HG03432 (cell line): ENCODE measurements around the gene CSE1L.
A peak's percentile ranks its signal among the peaks of the same experiment; 100 is the strongest.
"Not testable (repeated sequence)": the region's sequence is repeated elsewhere in the genome, so short reads cannot be mapped to it uniquely, and the experiment has no call there.

Experiments
- ATAC-seq: cut with Tn5 transposase; IDR thresholded peaks from one replicate; pipeline ENCODE4 v1.9.1; 2021; ENCODE audit warnings: mild to moderate bottlenecking, moderate library complexity; ENCODE audit not compliant: unreplicated experiment

CSE1L gene

DNA sequence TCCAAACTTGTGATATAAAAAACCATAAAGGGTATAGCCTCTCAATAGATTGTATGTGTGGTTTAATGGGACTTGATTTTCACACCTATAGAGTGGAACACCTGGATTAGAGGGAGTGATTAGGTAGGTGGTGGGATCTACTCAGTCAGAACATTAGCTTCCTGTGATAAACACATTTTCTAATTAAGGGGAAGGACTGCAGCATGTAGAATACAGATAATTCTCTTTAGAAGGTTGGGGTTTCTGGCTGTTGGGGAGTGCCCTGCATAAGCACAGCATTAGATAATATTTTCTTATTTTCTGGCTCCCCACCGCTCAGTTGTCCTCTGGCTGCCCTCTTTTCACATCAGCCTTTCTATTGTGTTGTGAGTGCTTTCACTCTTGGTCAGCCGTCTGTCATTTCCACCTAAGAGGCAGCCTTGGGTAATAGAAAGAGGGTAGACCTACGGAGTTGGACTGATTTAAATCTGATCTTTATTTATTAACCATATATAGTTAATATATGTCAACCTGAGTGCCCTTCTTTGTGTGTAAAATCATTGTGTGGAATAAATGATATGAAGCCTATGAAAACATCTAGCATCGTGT, 8.0 kb downstream of the CSE1L start:
- peak; percentile 62 for ATAC-seq

DNA sequence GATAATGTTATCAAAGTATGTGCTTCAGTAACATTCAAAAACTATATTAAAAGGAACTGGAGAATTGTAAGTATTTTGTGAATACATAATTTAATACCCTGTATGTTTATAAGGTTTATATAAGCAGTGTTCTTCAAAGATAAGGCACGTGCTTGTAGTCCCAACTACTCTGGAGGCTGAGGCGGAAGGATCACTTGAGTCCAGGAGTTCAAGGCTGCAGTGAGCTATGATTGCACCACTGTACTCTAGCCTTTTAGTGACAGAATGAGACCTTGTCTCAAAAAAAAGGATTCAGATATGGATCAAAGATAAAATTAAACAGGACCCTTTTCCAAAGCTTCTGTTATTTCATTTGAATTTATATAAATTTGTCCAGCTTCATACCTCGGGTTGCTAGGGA, 17.2 kb downstream of the CSE1L start:
- ATAC-seq = no peak

DNA sequence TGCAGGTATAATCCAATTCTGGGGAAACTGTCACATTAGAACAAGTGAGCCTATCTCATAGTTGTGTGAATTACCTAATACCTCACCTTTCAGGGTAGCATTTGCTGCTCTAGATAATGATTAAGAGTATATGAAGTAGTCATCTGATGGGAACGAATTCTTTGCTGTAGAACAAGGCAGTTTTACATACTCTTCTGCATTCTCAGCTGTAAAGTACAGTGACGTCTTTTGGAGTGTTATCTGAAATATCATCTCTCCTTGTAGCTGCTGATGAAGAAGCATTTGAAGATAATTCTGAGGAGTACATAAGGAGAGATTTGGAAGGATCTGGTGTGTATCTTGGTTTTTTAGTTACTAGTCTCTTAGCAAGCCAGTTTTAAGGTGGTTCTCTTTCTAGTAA, 28.4 kb downstream of the CSE1L start:
- ATAC-seq = no peak

DNA sequence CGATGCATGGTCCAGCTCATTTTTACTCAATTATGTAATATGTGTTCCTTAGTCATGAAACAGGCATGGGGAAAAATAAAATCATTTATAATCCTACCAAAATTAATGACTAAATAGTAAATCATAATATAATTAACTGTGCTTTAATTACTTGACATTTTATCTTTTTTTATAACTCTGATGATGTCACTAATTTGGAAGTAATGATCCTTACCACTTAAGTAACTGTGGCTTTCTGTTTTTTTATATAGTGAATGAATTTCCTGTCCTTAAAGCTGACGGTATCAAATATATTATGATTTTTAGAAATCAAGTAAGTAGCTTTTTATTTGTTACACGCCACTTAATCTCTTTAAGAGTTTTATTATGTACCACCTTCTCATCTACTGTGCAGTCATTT, 32.2 kb downstream of the CSE1L start:
- no peak for ATAC-seq

DNA sequence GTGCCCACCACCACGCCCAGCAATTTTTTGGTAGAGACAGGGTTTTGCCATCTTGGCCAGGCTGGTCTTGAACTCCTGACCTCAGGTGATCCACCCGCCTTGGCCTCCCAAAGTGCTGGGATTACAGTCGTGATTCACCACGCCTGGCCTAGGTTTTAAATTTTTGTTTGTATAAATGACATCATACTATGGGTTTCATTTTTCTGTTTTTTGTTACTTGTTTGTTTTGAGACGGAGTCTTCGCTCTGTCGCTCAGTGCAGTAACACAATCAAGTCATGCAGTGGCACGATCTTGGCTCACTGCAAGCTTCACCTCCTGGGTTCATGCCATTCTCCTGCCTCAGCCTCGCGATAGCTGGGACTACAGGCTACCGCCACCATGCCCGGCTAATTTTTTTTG, 36.2 kb downstream of the CSE1L start:
- ATAC-seq = not testable (repeated sequence)

DNA sequence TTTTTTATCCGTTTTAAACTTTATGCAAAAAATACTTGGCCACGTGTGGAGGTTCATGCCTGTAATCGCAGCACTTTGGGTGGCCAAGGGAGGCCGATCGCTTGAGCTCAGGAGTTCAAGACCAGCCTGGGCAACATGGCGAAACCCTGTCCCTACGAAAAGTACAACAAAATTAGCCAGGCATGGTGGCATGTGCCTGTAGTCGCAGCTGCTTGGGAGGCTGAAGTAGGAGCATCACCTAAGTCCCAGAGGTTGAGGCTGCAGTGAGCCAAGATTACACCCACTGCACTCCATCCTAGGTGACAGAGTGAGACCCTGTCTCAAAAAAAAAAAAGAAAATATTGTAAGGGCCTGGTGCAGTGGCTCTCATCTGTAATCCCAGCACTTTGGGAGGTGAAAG, 45.0 kb downstream of the CSE1L start:
- no peak for ATAC-seq

DNA sequence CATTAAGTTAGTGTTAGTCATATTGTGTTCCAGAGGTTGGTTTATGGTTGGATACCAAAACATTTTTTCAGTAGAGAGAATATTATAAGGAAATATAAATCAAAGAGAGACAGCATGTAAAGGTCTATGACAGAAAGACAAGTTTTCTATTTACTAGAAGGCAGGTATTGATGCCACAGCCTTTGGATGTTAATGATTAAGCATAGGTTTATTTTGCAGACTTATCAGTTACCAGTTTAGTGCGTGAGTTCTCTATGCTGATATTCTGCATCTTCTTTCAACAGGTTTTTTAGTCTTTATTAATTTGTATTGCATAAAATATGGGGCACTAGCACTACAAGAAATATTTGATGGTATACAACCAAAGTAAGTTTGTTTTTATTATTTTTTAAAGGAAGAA, 45.6 kb downstream of the CSE1L start:
- ATAC-seq = no peak

DNA sequence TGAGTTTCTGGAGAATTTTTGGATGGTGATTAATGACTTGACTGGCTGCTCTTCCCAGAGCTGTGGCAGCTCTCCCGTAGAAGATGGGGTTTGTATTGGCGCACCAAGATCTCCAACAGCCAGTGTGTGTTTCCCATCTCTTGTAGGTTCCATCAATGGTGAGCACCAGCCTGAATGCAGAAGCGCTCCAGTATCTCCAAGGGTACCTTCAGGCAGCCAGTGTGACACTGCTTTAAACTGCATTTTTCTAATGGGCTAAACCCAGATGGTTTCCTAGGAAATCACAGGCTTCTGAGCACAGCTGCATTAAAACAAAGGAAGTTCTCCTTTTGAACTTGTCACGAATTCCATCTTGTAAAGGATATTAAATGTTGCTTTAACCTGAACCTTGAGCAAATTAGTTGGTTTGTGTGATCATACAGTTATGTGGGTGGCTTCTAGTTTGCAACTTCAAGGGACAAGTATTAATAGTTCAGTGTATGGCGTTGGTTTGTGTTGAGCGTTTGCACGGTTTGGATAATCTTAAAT, 50.2 kb downstream of the CSE1L start:
- no peak for ATAC-seq

DNA sequence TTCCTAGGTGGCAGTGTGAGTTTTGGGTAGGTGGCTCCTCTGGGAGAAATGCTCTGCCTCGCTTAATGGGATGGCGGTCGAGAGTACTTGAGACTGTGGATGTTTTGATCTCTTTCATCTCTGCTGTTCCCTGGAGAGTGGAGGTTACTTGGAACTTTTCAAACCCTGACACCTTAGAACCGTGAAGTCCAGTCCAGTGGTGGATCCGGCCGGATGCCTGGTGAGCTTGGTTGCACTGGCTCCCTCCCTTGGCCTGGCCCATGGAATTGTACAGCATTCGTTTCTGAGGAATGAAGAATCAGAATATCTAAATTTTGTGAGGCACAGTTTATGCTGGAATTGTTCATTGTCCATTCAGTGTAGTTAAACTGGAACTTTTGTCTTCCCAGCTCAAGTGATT, 51.0 kb downstream of the CSE1L start:
- ATAC-seq = no peak

DNA sequence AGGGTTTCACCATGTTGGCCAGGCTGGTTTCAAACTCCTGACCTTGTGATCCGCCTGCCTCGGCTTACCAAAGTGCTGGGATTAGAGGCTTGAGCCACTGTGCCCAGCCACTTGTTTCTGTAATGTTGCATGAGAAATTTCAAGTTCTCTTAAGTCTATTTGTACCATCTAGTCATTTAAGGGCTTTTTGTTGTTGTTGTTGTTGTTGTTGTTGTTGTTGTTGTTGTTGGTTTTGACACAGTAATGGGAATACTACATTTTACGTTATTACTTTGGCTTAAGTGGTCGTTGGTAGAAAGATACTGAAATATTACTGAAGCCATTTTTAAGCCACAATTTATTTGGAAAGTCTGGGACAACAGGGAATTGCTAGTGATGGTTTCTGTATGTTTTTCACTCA, 52.0 kb downstream of the CSE1L start:
- no peak for ATAC-seq

DNA sequence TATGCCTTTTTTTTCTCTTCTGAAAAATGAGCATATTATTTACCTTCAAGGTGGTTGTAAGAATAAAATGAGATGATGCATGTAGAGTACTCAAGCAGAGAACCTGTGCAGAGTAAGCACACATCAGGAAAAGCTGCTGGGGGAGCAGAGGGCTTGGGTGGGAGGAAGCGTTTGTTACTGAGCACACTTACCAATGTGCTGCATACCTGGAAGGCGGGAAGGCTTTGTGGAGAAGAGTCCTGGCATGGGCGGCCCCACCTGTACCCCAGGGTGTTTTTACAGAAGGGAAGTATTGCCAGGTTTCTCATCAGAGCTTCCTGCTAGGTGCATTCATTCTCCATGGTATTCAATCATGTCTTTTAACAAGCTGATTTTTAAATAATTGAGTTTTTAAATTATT, 52.9 kb downstream of the CSE1L start:
- no peak for ATAC-seq

DNA sequence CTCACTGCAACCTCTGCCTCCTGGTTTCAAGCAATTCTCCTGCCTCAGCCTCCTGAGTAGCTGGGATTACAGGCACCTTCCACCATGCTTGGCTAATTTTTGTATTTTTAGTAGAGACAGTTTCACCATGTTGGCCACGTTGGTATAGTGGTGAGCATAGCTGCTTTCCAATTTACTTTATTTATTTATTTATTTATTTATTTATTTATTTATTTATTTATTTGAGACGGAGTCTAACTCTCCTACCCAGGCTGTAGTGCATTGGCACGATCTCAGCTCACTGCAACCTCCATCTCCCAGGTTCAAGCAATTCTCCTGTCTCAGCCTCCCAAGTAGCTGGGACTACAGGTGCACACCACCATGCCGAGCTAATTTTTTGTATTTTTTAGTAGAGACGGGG, 54.2 kb downstream of the CSE1L start:
- ATAC-seq = not testable (repeated sequence)

DNA sequence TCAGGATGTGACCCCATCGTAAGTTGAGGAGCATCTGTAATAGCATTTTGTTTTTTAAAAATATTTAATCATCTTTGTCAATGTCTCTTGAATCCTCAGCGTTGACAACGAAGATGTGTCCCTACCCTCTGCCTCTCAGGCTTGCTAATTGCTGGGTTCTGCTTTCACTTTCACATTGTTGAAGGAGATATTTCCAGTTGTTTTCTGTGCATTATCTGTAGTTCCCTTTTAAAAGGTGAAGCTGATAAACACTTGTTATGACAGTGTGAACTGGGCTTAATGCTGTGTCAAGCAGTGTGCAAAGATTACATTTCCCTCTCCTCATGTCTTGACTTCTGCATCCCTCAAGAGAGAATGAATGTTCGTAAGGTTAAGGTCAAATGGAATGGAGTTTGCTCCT, 54.9 kb downstream of the CSE1L start:
- ATAC-seq = no peak

DNA sequence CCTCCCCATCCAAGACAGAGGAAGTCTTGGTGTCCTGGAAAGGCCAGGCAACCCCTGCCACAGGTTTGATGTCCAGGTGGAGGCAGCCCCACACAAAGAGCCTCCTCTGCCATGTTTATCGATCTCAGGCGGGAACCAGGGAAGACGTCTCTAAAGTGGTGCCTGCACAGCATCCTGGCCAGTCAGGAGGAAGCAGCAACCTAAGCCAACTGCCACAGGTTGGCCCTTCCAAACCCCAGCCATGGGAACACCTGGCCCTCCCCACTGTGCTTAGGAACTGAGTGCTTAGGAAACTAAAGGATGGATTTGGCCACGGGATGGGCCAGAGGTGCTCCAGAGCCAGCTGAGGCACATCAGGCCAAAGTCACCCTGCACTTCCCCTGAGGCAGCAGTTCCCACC, 56.9 kb downstream of the CSE1L start:
- ATAC-seq = no peak

DNA sequence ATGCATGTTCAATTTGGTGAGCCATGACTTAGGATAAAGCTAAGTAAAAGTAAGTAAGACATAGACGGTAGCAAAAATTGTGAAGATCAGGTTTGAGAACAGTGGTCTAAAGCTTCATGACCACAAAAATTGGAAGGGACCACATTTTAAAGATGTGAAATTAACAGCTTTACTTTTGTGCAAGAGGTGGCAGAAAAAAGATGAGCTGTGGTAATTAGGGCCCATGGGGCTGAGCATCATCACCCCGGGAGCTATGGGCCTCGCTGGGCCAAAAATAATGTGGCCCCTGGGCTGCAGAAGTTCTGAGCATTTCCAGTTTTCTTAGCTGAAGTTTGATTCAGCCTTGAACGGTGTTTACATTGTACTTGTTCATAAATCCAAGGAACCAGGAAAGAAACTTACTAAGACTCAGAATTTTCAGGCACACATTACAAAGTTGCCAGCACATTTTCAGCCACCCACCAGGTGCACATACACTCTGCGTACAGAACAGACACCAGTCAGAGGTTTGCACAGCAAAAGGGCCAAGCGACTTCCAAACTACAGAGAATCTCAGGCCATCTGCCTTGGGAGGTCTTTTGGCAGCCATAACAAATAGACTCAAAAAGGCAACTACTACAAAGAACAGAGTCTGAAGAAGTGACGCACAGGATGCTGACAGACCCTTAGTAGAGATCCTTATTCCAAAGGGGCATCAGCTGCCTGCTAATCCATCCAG, 57.7 kb downstream of the CSE1L start:
- ATAC-seq = no peak

DNA sequence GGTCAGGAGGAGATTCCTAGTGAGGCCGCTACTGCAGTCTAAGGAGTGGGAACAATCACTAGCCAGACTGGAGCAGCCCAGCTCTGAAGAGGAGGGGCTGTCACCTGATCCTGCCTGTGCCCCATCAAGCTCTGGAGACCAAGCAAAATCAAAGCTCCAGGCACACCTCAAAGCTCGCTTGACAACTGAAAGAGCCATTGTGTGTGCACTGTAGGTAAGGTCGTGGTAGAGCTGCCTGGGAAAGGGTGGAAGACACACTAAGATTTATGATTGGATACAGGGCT, 58.2 kb downstream of the CSE1L start:
- no peak for ATAC-seq

DNA sequence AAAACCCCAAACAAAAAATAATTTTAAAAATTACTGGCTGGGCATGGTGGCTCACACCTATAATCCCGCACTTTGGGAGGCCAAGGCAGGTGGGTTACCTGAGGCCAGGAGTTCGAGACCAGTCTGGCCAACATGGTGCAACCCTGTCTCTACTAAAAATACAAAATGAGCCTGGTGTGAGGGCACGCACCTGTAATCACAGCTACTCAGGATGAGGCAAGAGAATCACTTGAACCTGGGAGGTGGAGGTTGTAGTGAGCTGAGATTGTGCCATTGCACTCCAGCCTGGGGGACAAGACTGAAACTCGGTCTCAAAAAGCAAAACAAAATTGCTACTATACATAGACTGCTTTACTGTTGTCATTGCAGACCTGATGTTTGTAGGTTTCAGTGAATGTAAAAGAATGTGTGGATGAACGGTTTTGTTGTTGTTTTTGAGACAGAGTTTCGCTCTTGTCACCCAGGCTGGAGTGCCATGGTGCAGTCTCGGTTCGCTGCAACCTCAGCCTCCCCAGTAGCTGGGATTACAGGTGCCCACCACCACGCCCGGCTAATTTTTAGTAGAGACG, 59.0 kb downstream of the CSE1L start:
- ATAC-seq = not testable (repeated sequence)

DNA sequence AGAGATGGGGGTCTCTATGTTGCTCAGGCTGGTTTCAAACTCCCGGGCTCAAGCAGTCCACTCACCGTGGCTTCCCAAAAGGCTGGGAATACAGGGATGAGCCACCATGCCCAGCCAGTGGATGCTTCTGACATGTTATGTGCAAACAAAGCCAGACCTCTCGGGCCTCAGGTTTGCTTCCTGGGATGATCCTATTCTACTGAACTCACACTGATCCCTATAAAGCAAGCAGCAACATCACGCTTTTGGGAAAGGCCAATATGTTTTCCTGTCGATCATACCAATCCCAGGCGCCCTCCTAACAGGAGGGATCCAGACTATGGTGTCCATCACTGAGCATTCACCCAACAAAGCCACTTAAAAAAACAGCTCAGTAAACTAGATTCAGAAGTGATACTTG, 60.2 kb downstream of the CSE1L start:
- ATAC-seq = no peak

DNA sequence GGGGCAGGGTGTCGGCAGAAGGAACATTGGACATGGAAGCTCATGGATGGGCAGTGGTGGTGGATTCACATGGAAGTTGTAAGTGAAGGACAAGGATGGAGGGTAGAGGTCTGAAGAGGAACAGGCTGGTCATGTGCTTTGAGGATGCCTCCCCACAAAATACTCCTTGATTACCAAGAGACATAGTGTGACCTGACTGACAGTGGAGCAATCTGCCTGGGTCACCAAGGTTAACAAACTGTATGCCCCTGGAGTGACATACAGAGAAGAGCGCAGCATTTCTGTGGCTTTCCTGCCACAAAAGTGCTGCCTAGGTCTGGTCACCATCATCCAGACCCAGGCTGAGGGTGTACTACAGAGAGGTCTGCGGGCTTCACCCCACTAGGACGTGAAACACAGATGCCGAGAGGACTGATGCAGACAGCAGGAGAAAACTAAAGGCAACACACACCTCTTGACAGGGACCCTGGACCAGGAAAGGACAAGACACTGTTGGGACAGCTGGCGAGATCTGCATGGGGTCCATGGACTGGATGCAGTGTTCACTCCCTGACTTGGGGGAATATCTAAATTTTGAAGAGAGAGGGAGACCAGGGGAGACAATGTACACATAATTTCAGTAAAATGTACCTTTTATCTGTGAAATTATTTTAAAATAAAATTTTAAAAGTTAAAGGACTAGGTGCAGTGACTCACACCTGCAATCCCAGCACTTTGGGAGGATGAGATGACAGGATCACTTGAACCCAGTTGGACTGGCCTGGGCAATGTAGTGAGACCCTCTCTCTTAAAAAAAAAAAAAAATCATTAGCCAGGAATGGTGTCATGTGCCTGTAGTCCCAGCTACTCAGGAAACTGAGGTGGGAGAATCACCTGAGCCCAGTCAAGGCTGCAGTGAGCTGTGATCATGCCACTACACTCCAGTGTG, 64.9 kb downstream of the CSE1L start:
- no peak for ATAC-seq

DNA sequence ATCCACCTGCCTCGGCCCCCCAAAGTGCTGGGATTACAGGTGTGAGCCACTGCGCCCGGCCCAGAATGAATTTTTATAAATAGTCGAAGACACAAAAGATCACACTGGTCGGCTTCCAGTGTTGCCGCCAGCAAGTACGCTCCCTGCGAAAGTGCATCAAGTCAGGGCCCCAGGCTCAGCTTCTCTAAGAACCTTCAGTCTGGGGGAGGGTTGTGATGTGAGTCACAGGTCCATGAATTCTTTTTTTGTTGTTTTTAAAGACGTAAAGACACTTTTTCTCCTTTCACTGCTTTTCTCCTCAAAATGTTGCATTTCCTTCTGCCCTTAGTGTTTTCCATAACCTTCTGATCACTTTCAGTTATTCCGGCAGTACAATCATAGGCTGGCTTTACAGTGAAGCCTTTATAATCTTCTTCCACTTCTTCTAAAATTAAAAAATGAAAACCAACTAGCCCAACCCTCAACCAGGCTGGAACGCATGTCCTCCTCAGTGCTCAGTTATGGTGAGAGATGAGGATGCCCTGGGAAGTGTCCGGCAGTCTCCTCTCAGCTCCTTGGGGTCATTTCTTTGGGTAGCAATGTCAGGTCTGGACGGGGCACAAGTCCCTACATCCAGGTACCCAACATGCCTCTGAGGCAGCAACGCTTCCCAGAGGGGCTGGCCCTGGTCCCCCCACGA, 66.6 kb downstream of the CSE1L start:
- ATAC-seq = no peak

DNA sequence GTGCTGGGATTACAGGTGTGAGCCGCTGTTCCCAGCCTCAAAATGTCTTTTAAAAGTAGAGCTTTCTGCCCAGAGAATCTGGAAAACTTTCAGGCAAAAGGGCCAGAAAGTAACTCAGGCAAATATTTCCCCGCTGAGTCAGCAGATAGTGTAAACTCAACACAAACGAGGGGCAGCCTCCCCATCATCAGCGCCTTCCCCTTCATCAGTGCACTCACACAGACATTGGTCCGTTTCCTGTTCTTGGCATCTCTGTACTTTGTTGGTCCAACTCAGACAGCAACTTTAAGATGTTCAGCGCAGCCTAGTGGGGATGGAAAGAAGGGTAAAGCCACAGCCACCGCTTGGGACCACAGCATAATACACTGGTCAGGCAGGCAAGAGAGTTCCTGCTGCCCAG, 69.5 kb downstream of the CSE1L start:
- ATAC-seq = no peak
